ENCODE results near the gene ALDH7A1.

The ALDH7A1 gene

DNA sequence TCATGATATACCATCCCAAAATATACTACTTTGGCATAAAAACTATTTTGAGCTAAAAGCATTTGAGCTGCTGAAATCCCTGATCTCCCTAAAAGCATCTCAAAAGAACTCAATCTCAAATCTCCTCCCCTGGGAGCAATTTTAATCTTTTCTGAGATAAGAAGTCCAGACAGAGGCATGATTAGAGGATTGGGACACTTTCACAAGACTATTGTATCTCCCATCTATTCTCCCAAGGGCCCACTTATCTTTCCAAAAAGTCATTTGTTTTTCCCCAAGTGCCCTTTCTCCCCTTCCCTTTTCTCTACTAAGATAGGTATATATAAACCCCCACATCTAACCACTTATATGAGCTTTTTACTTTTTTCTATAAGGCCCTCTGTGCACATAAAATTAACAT lies 79.7 kb downstream of the ALDH7A1 start:
- H3K27ac ChIP-seq = no peak overlapping the region
- TF ChIP-seq, protein P1, sequence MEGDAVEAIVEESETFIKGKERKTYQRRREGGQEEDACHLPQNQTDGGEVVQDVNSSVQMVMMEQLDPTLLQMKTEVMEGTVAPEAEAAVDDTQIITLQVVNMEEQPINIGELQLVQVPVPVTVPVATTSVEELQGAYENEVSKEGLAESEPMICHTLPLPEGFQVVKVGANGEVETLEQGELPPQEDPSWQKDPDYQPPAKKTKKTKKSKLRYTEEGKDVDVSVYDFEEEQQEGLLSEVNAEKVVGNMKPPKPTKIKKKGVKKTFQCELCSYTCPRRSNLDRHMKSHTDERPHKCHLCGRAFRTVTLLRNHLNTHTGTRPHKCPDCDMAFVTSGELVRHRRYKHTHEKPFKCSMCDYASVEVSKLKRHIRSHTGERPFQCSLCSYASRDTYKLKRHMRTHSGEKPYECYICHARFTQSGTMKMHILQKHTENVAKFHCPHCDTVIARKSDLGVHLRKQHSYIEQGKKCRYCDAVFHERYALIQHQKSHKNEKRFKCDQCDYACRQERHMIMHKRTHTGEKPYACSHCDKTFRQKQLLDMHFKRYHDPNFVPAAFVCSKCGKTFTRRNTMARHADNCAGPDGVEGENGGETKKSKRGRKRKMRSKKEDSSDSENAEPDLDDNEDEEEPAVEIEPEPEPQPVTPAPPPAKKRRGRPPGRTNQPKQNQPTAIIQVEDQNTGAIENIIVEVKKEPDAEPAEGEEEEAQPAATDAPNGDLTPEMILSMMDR (conservative IDR thresholded peaks at IDR 0.05; ENCODE audit: low read depth) = no peak
- no peak for DNase-seq (ENCODE audit: low spot score)
- POLR2A ChIA-PET (ENCODE audit: low non-redundant PET) = interaction anchor here (0.7 kb wide), 1 partner anchor 702 kb away, joined by 3 read pairs; no protein-coding TSS in a partner anchor
- CTCF ChIA-PET = interaction anchor here (0.7 to 1.8 kb wide), 3 partner anchors 14 to 35 kb away, joined by 5 to 6 read pairs (median 5); no protein-coding TSS in a partner anchor

DNA sequence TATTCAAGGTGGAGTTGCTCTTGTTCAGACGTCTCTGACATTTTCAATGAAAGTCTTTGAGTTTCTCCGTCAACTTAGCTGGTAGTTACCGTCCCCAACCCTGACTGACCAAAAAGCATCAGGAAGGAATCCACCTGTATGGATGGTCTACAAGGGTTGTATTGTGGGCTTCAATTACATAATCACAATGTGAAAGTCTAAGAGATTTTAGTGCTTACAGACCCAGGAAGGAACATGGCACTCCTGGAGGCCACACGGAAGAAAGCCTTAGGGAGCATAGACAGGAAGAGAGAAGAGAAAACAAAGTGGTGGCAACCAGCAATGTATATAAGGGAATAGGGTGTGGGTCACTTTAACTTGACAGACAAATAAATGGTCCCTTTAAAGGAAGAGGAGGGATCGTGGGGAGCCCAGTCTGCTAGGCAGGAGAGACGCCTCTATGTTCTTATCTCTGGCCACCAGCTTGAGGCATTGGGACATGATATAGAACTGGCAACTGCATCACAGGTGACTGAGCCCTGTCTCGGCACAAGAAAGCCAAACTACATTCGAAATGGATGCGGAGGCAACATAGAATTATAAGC lies 80.4 kb downstream of the ALDH7A1 start:
- TF ChIP-seq, protein P1 (conservative IDR thresholded peaks at IDR 0.05; ENCODE audit: low read depth) = no peak
- no peak for DNase-seq (ENCODE audit: low spot score)
- H3K27ac ChIP-seq = no peak overlapping the region
- POLR2A ChIA-PET (ENCODE audit: low non-redundant PET) = no interaction called here
- CTCF ChIA-PET = interaction anchor here (1.8 kb wide), 1 partner anchor 15 kb away, joined by 5 read pairs; no protein-coding TSS in a partner anchor

DNA sequence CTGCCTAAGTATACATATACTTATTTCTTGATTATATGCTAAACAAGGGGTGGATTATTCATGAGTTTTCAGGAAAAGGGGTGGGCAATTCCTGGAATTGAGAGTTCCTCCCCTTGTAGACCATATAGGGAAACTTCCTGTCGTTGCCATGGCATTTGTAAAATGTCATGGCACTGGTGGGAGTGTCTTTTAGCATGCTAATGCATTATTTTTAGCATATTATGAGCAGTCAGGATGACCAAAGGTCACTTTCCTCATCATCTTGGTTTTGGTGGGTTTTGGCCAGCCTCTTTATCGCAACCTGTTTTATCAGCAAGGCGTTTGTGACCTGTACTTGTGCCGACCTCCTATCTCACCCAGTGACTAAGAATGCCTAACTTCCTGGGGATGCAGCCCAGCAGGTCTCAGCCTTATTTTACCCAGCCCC lies 80.9 kb downstream of the ALDH7A1 start:
- CTCF ChIA-PET = interaction anchor here (1.8 kb wide), 1 partner anchor 14 kb away, joined by 5 read pairs; no protein-coding TSS in a partner anchor
- no peak for DNase-seq (ENCODE audit: low spot score)
- H3K27ac ChIP-seq = no peak overlapping the region

DNA sequence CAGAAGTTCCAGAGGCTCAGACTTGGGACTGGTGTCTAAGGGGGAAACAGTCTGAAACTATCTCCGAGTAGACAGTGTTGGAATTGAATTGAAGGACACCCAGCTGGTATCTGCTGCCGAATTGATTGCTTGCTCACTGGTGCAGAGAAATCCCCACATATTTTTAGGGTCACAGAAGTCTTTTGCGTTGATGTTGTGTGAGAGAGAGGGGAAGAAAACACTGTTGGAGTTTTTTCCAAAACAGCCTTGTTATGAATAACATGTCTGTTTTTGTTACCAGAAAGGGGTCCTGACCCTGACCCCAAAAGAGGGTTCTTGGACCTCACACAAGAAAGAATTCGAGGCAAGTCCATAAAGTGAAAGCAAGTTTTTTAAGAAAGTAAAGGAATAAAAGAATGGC lies 81.3 kb downstream of the ALDH7A1 start:
- CTCF ChIA-PET = no interaction called here
- TF ChIP-seq, protein P1 (conservative IDR thresholded peaks at IDR 0.05; ENCODE audit: low read depth) = no peak
- no peak for DNase-seq (ENCODE audit: low spot score)
- POLR2A ChIA-PET (ENCODE audit: low non-redundant PET) = no interaction called here
- H3K27ac ChIP-seq = no peak overlapping the region

More for the DNA sequence above, 80.9 kb downstream of the ALDH7A1 start:
- TF ChIP-seq, protein P1 (conservative IDR thresholded peaks at IDR 0.05; ENCODE audit: low read depth) = no peak
- POLR2A ChIA-PET (ENCODE audit: low non-redundant PET) = no interaction called here

DNA sequence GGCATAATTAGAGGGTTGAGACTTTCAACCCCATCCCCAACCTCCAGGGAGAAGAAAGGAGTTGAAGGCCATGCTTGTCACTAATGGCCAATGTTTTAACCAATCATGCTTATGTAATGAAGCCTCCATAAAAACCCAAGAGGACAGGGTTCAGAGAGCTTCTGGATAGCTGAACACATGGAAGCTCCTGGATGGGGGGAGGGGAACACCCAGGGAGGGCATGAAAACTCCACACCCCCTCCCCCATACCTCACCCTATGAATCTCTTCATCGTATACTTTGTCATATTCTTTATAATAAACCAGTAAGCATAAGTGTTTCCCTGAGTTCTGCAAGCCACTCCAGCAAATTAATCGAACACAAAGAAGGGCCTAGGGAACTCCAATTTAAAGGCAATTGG lies 81.7 kb downstream of the ALDH7A1 start:
- H3K27ac ChIP-seq = no peak overlapping the region
- DNase-seq (ENCODE audit: low spot score) = no peak
- POLR2A ChIA-PET (ENCODE audit: low non-redundant PET) = no interaction called here
- CTCF ChIA-PET = no interaction called here
- TF ChIP-seq, protein P1 (conservative IDR thresholded peaks at IDR 0.05; ENCODE audit: low read depth) = no peak

GRCh38 chr5:126512451-126512850 lies 82.6 kb downstream of the ALDH7A1 start:
- TF ChIP-seq, protein P1 (conservative IDR thresholded peaks at IDR 0.05; ENCODE audit: low read depth) = no peak
- DNase-seq (ENCODE audit: low spot score) = no peak
- CTCF ChIA-PET = no interaction called here
- H3K27ac ChIP-seq = no peak overlapping the region
- POLR2A ChIA-PET (ENCODE audit: low non-redundant PET) = no interaction called here
